GM12891 (cell line): ENCODE data around the gene SSH3.

Experiments
- DNase-seq: peaks from one replicate; pipeline ENCODE4 v3.0.0; 2011; ENCODE audit warnings: low spot score; ENCODE audit not compliant: insufficient read length
- FAIRE-seq: peaks from 2 replicates; lab custom pipeline; 2011; peaks lifted over from hg19 to GRCh38; lab: Jason Lieb, UNC
- PAX5 ChIP-seq: IDR thresholded peaks from 2 replicates; pipeline ENCODE4 v1.6.1; 2011; ENCODE audit warnings: low read length, moderate library complexity, mild to moderate bottlenecking; ENCODE audit not compliant: insufficient read depth, severe bottlenecking
- POLR2A ChIP-seq: IDR thresholded peaks from 2 replicates; pipeline ENCODE4 v1.6.1; 2011; ENCODE audit warnings: low read depth, low read length, control low read depth
- POLR2AphosphoS5 ChIP-seq: IDR thresholded peaks from 2 replicates; pipeline ENCODE4 v1.6.1; 2011; ENCODE audit warnings: low read depth, low read length, control low read depth
- POU2F2 ChIP-seq: IDR thresholded peaks from 2 replicates; pipeline ENCODE4 v1.6.1; 2011; ENCODE audit warnings: low read depth, mild to moderate bottlenecking, control low read depth, low read length, moderate library complexity
- SPI1 ChIP-seq: IDR thresholded peaks from 2 replicates; pipeline ENCODE4 v1.6.1; 2011; ENCODE audit warnings: low read depth, low read length, control low read depth
- TAF1 ChIP-seq: IDR thresholded peaks from 2 replicates; pipeline ENCODE4 v1.6.1; 2011; ENCODE audit warnings: low read depth, low read length, control low read depth

SSH3 gene

GRCh38 chr11:67261640-67261945 is 41.7 kb upstream of the SSH3 start:
- DNase-seq (no peak), FAIRE-seq (no peak)
- TF ChIP-seq SPI1, result no peak
- no peak for TF ChIP-seq TAF1
- no peak for TF ChIP-seq POLR2AphosphoS5
- no peak for TF ChIP-seq PAX5
- no peak for TF ChIP-seq POLR2A
- TF ChIP-seq POU2F2, result no peak

- DNase-seq (no peak), FAIRE-seq (peak; percentile 28)
- no peak for TF ChIP-seq SPI1
- no peak for TF ChIP-seq PAX5
- no peak for TF ChIP-seq TAF1
- TF ChIP-seq POU2F2, result no peak
- no peak for TF ChIP-seq POLR2A
- no peak for TF ChIP-seq POLR2AphosphoS5
These were observed 41.2 kb upstream of the SSH3 start for GRCh38 chr11:67261946-67262681.

DNA sequence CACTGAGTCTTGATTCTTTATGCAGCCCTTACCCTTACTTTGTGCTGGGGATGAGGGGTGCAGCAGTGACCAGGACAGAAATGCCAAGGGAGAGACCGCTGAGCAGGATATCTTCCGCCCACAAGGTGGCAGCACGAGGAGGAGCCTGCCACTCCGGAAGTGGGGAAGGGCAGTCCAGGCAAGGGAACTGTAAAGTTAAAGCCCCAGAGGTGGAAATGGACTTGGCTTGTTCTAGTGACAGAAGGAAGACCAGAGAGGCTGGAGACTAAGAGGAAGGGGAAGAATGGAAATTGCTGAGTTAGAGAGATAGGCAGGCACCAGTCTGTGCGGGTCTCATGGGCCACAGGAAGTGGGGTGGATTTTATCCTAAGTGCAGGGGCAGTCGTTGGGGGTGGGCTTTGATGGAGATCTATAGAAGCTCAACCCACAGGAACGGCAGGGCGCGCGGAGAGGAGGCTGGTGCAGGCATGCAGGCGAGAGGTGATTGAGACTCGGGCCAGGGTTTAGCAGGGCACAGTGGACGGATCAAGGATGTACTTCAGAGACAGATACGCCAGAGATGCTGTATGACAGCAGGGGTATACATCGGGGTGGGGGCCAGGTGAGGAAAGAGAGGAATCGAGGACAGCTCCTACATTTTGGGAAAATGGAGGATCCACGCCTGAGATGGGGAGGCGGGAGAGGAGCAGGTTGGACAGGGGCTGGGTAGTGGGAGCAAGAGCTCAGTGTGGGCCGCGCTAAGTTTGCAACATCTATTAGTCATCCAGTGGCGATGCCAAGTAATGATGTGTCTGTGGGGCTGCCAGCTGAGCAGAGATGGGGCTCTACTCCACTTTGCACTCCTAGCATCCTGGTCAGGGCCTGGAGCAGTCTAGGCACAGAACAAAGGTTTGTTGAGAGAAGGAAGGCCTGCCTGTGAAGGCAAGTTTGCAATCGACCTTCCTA is 40.3 kb upstream of the SSH3 start:
- FAIRE-seq, result peak; percentile 91
- TF ChIP-seq POU2F2, result no peak

GRCh38 chr11:67264260-67264659 is 39.1 kb upstream of the SSH3 start:
- DNase-seq, result no peak
- FAIRE-seq, result no peak
- TF ChIP-seq POLR2A (no peak), SPI1 (no peak), POLR2AphosphoS5 (no peak), TAF1 (no peak), POU2F2 (no peak), PAX5 (no peak)

More for the DNA sequence above, 40.3 kb upstream of the SSH3 start:
- peak; percentile 79 for DNase-seq

GRCh38 chr11:67264877-67265632 is 38.3 kb upstream of the SSH3 start:
- no peak for DNase-seq
- TF ChIP-seq POLR2A (no peak), POLR2AphosphoS5 (no peak)
- no peak for FAIRE-seq

DNA sequence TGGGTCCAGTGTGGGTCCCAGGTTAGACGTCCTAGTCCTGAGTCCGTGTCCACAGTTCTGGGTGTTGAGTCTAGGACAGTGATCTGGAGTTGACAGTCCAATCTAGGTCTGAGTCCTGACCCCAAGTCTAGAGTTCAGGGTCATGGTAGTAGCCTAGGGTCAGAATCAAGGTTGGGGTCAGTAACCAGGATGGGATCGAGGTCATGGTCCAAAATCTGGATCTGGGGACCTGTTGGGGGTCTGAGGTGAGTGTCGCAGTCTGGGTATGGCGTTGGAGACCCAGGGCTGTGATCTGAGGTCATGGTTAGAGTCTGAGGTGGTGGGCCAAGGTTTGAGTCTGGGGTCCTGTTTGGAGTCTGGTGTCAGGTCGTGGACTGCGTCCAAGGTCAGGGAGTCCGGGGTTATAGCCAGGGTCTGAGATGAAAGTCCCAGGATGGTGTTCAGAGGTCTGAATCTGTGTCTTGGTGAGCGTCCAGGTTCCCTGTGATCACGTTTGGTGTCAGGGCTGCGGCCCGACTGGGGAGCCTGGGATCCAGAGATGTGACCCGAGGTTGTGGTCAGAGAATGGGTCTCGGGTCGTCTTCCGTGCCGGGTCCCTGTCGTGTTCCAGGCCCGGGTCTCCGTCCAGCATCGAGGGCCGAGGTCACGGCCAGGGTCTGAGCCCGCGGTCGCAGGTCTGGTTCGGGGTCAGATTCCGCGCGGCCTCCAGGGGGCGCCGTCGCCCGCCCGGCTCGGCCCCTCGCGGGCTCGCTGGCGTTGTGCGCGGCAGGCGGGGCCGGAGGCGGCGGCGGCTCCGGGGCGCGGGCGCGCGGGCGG is 37.5 kb upstream of the SSH3 start:
- TF ChIP-seq POU2F2 (no peak), POLR2AphosphoS5 (no peak), POLR2A (no peak), PAX5 (no peak), SPI1 (no peak), TAF1 (no peak)
- peak; percentile 78 for DNase-seq
- peak; percentile 82 for FAIRE-seq

GRCh38 chr11:67266449-67267187 is 36.7 kb upstream of the SSH3 start, which contains the start of gene GRK2:
GRK2 (plus strand) TSS chr11:67266473; CDS start chr11:67266700, 227 bp downstream.
- FAIRE-seq (no peak), DNase-seq (no peak)
- TF ChIP-seq POLR2AphosphoS5 (no peak), POLR2A (no peak)

DNA sequence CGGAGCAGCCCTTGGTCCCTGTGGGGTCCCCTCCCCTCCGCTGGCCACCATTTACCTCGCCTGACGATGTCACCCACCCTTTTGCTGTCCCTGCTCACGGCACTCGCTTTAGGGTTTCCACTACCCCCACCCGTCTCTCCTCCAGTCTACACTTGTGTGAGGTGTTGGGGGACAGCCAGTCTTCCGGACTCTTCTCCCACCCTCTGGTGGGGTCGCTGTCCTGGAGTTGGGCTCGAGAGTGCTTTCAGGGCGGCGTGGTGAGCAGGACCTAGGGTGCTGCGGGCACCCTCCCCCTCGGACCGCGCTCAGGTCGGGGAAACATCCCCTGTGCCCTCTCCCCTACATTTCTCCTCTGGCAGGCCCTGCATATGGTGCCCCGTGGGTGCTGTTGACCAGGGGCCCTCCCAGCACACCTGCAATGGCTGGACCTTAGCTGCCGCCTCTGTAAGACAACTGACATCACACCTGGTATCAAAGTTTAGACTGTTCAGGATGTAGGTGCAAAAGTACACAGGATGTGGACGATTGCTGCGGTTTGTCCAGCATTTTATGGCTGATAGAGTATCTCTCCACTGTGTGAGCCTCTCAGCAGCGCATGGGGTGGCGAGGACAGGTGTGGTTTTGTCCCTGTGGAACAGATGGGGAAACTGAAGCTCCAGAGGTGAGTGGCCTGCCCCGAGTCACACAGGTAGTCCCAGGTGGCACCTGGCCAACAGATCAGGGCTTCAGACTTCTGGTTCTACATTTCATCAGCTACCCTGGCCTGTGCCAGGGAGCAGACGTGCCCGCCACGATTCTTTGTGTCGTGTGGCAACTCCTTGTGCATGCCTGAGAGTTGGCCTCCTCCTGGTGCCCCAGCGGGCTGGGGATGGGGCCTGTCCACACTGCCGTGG is 35.9 kb upstream of the SSH3 start:
- FAIRE-seq (no peak), DNase-seq (no peak)
- TF ChIP-seq TAF1 (0 out of 2 replicates have a peak, but pooled peaks have one; percentile 6), POLR2A (no peak), POLR2AphosphoS5 (no peak)
